ENCODE measurements around the gene PDIA5.

GRCh38 chr3:123126653-123127052, 59.8 kb downstream of the PDIA5 start:
- TF ChIP-seq, protein P1, sequence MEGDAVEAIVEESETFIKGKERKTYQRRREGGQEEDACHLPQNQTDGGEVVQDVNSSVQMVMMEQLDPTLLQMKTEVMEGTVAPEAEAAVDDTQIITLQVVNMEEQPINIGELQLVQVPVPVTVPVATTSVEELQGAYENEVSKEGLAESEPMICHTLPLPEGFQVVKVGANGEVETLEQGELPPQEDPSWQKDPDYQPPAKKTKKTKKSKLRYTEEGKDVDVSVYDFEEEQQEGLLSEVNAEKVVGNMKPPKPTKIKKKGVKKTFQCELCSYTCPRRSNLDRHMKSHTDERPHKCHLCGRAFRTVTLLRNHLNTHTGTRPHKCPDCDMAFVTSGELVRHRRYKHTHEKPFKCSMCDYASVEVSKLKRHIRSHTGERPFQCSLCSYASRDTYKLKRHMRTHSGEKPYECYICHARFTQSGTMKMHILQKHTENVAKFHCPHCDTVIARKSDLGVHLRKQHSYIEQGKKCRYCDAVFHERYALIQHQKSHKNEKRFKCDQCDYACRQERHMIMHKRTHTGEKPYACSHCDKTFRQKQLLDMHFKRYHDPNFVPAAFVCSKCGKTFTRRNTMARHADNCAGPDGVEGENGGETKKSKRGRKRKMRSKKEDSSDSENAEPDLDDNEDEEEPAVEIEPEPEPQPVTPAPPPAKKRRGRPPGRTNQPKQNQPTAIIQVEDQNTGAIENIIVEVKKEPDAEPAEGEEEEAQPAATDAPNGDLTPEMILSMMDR (IDR thresholded peaks at IDR 0.05), result no peak
- no peak for TF ChIP-seq POLR2A (IDR thresholded peaks at IDR 0.05)
- TF ChIP-seq POLR2AphosphoS5 (IDR thresholded peaks at IDR 0.05), result no peak
- TF ChIP-seq EP300 (IDR thresholded peaks at IDR 0.05), result no peak

Measured in sigmoid colon (tissue), 4 donors.